GM13976 (cell line): ENCODE results near the gene PDE11A.

Source experiments
- DNase-seq: peaks from one replicate; pipeline ENCODE4 v3.0.0; 2012; ENCODE audit warnings: low spot score
- CTCF ChIP-seq: IDR thresholded peaks from 2 replicates; pipeline ENCODE4 v1.5.1; 2012; ENCODE audit warnings: borderline replicate concordance, mild to moderate bottlenecking; ENCODE audit not compliant: insufficient read depth; ENCODE audit errors: extremely low read depth, missing control alignments, control extremely low read depth
- in situ Hi-C: fragments of 300-500 bp; cut with MboI; formaldehyde crosslinking; loops from one replicate; pipeline ENCODE4 v1.12.0; 2022; ENCODE audit warnings: low sequenced_read_pairs, mixed read lengths, inconsistent platforms; ENCODE audit not compliant: unreplicated experiment

PDE11A gene

GRCh38 chr2:177747384-177747783, 325.2 kb downstream of the PDE11A start:
- no peak for TF ChIP-seq CTCF
- no peak for DNase-seq
- in situ Hi-C loops = loop anchor here (25.0 kb wide), 1 partner anchor 585 kb away; no protein-coding TSS in a partner anchor

- in situ Hi-C loops = loop anchor here (25.0 kb wide), 1 partner anchor 584 kb away; no protein-coding TSS in a partner anchor
- TF ChIP-seq CTCF = no peak
- DNase-seq = no peak
Measured at GRCh38 chr2:177746358-177746757, 326.2 kb downstream of the PDE11A start.

GRCh38 chr2:177745531-177745930, 327.0 kb downstream of the PDE11A start:
- in situ Hi-C loops = loop anchor here (25.0 kb wide), 1 partner anchor 583 kb away; no protein-coding TSS in a partner anchor
- TF ChIP-seq CTCF = no peak
- DNase-seq = no peak

- no peak for TF ChIP-seq CTCF
- DNase-seq = no peak
- in situ Hi-C loops = loop anchor here (25.0 kb wide), 1 partner anchor 581 kb away; no protein-coding TSS in a partner anchor
Measured at GRCh38 chr2:177742851-177743250, 329.7 kb downstream of the PDE11A start.

GRCh38 chr2:177741866-177742265, 330.7 kb downstream of the PDE11A start:
- no peak for DNase-seq
- in situ Hi-C loops = loop anchor here (25.0 kb wide), 1 partner anchor 580 kb away; no protein-coding TSS in a partner anchor
- TF ChIP-seq CTCF = no peak

- DNase-seq = no peak
- in situ Hi-C loops = loop anchor here (25.0 kb wide), 1 partner anchor 578 kb away; no protein-coding TSS in a partner anchor
- TF ChIP-seq CTCF = no peak
Measured at GRCh38 chr2:177740700-177741099, 331.9 kb downstream of the PDE11A start.

GRCh38 chr2:177738461-177739235, 333.9 kb downstream of the PDE11A start:
- no peak for DNase-seq
- in situ Hi-C loops = loop anchor here (25.0 kb wide), 1 partner anchor 576 kb away; no protein-coding TSS in a partner anchor
- no peak for TF ChIP-seq CTCF
